Stimulated activated CD8-positive, alpha-beta memory T cell treated with anti-CD3 and anti-CD28 coated beads, Interleukin-4, amount 100 ng/mL, for 1 hour (primary cell): ENCODE data around the gene C5orf46.
"Not testable (repeated sequence)": the region's sequence is repeated elsewhere in the genome, so short reads cannot be mapped to it uniquely, and the experiment has no call there.

Source experiments
- DNase-seq, 2 donors: peaks; one replicate each; pipeline ENCODE4 v3.0.0-alpha.2; 2020; ENCODE audit warnings: low read depth in 2 of 2, low spot score in 1 of 2

C5orf46 gene

DNA sequence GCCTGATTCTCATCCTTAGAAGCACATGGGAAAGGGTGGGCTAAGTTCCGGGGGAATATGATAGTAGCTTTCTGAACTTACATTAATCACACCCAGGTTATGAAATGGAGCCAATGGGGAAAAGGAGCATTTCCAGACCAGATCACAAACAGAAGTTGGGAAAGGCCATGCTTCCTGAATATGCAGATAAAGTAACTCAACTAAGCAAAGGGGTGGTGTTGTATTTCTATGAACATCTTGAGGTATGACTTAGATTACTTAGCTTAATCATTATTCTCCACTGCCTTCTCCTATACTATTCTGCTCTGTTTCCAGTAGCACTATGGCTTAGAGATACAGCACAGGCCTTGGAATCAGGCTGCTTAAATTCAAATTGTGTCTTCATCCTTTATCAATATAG, 10.5 kb downstream of the C5orf46 start:
- no peak for DNase-seq

DNA sequence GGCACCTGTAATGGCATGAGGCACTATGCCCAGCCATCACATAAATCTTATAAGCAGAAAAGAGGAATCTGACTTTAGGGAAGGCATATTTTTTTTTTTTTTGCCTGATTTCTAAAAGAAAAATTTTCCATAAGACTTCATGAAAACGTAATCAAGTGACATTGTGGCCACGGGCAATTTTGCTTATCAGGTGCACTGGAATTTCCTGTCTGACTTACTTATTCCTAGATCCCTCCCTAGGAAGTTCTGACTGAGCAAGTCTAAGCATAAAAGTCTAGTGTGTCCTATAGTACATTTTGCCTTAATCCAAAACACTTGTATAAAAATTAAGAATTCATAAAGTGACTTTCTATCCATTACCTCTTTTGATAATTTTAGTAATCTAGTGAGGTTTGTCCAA, 12.5 kb downstream of the C5orf46 start:
- DNase-seq = no peak

DNA sequence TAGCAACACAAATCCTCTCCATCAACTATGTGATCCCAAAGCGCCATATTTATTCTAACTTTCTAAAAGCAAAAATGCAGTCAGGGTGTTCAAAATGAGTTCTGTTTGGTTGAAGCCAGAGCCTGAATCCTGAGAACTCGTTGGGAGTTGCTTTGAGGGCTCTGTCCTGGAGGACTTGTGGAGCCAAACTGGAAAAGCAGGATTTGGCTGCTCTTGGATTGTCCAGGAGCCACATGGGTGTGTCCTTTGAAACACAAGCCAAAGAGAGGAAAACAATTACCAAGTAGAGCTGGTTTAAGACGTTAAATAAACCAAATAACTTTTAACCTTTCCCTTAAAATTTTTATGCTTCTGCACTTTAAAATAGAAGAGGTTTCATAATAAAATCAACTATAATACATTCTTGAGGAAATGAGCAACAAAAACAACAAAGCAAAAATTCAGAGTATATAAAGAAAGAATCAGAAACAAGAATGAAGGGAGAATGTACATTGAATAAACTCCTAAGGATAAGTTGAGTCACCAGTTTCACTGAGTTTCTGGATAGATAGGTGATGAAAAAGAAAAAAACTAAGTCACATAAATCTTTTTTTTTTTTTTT, 13.5 kb downstream of the C5orf46 start:
- no peak for DNase-seq

DNA sequence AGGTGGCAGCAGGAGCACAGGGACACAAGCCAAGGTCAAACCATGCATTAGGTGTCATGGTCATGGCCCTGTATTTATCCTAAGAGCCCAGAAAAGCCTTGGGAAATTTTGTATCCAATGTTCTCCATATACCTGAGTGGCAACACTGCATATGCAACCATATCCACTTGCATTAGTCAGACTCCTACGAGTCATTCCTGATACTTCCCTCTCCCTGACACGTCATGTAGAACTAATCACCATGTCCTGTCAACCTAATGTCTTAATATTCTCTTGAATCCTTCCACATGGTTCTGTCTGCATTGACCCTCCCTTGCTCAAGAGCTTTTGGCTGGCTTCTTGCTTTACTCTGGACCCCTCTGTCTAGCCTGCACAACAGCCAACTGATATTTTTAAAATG, 18.4 kb downstream of the C5orf46 start:
- no peak for DNase-seq

DNA sequence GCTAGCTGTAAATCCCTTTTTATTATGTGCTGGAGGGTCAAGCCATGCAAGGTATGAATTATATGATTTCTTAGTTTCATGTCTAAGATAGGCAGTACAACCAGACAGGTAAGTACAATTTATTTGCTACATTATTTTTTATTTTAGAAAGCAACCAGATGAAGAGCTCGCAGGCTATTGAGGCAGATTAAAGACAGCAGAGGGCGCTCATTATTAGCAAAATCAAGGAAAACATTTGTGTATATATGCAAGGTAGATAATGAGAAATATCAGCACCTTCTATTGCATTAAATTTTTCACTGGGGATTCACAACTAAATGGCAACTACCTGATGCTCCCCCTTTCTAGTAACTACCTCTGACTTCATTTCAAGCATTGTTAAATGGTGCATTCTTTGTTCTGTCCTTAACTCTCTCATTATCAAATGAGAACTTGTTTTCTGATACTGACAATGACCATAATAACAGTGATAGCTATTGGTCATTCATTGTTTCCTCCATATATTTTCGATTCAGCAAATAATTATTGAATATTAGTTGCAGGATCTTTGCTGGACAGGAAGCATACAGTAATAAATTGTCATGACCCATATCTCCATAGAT, 19.2 kb downstream of the C5orf46 start:
- no peak for DNase-seq

DNA sequence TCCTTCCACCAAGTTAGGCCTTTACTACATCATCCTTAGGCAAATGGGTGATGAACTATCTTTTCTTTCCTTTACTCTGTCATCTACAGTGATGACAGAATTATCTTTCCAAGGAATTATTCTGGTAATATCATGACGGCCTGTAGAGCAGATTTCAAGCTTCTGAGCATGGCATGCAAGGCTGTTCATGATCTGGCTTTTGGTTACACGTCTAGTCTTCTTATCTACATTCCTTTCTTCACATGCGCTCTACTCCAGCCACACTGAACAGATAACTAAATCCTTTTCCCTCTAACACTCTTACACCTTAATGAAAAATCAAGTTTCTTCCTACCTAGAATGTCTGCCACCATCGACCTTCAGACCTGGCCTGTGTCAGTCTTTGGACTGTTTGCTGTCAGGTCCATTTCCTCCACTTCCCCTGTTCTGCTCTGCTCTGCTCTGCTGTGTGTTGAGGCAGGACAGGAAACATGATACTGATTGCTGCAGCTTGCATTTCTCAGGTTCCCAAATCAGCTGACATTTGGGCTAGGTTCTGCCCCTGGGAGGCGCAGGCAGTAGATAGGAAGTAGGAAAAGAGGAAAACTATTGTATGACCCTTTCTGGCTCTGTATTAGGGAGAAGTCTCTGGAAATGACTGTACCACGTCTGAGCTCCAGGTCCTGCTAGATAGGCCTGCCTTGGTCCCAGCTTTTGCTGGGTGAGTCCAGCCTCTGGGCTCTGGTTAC, 23.6 kb downstream of the C5orf46 start:
- no peak for DNase-seq

DNA sequence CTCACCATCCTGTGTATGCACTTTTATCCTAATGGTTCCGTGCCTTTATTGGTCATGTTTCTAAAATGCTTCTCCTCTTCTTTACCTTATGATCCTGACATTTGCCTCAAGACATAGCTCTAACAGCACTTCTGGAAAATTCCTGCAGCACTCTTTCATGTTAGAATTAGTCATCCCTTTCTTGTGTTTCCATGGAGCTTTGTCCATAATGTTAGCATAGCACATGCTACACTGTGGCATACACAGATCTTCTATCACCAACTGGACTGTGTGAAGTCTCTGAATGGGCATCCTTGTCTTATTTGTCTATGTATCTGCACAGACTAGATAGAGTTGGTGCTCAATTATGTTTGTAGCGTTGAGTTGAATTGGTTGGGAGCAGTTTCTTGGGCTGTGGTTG, 25.9 kb downstream of the C5orf46 start:
- DNase-seq = no peak

DNA sequence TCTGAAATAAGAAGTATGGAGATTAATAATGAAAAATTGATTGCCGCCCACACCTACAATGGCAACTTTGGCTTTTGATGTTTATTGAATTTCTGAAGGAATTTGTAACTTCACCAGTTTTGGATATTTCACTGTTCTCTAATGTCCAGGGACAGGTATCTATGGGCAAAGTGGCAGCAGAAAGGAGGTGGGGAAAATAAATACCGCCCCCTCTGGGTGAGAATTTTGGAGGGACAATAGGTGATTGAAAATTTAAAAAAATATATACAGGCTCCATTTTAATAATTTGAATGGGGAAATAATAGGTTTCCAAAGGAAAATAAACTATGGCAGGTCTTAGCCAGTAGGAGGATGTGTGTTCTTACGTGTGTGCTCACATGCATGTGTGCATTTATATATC, 26.6 kb downstream of the C5orf46 start:
- no peak for DNase-seq

DNA sequence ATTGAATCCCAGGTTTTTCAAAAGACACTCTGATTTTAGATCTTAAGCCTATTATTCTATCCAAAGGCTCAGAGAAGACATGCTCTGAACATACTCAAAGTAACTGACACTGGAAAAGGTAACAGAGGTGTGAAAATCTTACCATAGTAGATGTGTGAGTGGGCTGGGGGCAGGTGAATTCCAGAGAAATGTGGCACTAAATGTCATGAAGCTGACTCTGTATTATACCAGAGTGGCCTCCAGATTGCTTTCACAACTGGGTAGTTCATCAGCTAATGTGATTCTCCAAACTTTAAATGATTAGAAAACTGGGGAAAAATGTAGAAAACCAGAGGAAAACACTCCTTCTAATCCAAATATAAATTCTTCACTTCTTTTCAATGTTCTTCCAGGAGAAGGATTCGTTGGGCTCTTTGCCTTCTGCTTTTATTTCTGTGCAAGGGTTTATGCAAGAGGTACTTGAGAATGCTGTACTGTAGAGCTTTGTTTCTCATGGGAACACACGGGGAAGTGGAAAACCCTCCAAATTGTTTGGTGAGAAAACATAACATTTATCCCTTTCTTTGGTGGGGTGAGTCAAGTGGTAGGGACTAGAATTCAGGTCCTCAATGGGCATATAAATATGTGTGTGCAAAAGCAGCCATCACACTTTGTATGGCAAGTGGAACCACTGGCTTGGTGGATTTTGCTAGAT, 28.1 kb downstream of the C5orf46 start, which contains the start of gene SCGB3A2:
TSS of gene SCGB3A2 (plus strand) at position 646 of the 694 bp plus-strand sequence. CDS start 93 bp downstream, outside the sequence.
- DNase-seq = no peak

DNA sequence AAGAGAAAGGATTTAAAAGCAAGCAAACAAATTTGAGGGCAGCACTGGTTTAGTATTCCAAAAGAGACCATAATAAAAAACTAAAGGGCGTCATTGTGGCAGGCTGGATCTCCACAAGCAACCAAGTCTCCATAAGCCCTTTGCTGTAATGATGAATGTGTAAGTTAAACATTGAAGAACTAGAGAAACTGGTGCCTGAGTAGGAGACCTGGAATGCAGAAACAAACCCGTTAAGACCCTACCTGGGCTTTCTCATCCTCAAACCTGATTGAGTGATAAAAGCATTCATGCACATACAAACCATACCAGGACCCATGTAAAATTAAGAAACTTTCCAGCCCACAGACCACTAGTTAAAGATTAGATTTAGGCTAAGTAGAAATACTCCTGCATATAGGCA, 29.7 kb downstream of the C5orf46 start:
- no peak for DNase-seq

DNA sequence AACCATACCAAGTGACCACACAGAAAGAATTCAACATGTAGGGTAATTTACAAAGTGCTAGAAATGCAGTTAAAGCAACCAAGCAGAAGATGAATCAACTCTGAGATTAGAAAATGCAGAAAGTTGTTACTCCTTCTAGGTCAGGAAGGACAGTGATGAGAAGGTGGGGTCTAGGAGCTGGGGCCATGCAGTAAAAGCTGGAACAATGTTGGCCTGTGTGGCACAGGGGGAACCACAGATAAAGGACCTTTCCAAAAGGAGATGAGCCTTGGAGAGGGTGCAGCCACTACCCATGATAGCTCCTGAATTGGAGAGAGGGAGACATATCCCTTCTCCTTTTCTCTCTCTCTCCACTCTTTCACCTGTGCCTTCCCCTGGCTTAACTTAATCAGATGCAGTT, 30.2 kb downstream of the C5orf46 start:
- DNase-seq = no peak

DNA sequence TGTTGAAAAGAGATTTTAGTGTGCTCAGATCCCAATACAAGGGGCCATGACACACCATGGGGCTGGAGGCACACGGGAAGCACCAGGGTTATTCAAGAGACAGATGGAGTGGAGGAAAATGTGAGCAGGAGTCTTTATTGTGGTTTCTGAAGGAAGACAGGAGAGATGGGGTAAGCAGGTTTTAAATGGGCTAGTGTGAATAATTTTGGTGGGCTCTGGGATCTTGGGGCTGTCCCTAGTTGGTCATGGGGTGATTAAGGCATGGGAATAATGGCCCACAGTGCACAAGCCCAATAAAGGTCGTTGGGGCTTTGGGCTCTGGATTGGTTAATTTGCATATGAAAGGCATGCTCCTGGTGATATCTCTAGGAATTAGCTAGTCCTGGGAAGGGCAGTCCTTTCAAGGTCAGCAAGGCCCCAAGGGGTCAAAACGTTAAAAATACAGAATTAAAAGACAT, 31.4 kb downstream of the C5orf46 start:
- DNase-seq = no peak

DNA sequence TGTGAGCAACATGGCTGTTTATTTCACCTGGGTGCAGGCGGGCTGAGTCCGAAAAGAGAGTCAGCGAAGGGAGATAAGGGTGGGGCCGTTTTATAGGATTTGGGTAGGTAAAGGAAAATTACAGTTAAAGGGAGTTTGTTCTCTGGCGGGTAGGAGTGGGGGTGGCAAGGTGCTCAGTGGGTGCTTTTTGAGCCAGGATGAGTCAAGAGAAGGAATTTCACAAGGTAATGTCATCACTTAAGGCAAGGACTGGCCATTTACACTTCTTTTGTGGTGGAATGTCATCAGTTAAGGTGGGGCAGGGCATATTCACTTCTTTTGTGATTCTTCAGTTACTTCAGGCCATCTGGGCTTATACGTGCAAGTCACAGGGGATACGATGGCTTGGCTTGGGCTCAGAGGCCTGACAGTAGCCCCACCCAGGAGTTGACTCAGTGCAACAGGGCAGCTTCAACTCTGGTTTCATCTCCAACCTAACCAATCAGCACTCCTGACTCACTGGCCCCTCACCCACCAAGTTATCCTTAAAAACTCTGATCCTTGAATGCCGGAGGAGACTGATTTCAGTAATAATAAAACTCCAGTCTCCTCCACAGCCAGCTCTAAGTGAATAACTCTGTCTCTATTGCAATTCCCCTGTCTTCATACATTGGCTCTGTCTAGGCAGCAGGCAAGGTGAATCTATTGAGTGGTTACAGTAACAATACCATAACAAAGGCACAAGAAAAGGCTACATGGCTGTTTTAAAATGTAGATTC, 32.0 kb downstream of the C5orf46 start:
- not testable (repeated sequence) for DNase-seq

DNA sequence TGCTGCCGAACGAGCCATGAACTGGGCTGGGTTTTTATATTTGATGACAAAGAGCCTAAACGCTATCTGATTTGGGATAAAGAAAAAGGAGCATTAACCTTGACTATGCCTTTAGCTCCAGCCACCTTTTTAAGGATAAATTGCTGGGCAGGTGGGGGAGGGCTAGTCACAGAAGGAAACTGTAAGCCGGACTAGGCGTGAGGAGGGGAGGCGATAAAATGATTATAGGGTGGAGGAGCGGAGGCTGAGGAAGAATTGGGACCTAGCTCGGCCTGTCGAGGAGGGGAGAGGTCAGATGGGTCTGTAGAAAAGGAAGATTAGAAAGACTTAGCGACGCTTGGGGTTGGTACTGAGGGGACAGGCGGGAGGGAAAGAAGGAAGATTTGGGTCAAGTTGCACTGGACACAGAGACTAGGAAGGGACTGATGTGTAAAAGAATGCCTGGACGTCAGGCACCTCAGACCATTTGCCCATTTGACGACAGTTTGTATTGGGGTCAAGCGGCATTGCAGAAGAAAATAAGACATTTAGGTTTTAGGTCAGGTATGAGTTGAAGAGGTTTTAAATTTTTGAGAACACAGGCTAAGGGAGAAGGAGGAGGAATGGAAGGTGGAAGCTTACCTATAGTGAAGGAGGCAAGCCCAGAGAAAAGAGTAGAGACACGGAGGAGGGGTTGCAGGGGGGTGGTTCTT, 33.4 kb downstream of the C5orf46 start:
- not testable (repeated sequence) for DNase-seq

DNA sequence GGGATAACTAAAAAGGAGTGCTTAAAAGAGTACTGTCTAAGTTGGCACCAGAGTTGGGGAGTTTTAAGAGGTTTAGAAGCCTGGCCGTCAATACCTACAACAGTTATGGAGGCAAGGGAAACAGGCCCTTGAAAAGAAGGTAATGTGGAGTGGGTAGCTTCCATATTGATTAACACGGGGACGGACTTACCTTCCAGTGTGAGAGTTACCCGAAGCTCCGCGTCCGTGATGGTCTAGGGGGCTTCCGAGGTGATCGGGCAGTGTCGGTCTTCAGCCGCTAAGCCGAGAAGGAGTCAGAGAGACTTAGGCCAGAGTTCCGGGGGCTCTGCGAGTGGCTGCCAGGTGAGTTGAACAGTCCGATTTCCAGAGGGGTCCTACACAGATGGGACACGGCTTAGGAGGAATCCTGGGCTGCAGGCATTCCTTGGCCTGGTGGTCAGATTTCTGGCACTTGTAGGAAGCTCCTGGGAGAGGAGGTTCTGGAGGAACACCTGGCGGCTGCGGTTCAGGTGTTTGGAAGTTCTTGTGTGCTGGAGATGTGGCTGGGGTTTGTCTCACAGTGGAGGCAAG, 34.3 kb downstream of the C5orf46 start:
- DNase-seq = not testable (repeated sequence)

DNA sequence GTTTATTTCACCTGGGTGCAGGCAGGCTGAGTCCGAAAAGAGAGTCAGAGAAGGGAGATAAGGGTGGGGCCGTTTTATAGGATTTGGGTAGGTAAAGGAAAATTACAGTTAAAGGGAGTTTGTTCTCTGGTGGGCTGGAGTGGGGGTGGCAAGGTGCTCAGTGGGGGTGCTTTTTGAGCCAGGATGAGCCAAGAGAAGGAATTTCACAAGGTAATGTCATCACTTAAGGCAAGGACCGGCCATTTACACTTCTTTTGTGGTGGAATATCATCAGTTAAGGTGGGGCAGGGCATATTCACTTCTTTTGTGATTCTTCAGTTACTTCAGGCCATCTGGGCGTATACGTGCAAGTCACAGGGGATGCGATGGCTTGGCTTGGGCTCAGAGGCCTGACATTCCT, 36.4 kb downstream of the C5orf46 start:
- DNase-seq = not testable (repeated sequence)

DNA sequence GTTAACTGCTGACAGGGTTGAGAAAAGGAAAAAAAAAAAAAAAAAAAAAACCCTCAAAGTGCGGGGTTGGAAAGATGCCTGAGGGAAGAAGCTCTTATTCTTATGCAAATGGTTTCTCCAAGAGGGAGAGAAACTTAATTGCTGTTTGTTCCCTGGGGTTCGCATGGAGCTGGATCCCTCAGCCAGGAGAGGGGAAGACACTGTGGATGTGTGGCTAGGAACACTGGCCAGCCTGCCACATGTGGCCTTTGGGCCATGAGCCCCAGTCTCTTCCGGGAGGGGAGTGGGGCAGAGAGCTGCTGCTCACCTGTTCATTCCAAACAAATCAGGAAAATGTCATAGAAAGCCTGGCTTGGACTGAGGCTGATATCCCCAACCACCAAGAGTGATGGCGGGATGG, 37.2 kb downstream of the C5orf46 start:
- no peak for DNase-seq

DNA sequence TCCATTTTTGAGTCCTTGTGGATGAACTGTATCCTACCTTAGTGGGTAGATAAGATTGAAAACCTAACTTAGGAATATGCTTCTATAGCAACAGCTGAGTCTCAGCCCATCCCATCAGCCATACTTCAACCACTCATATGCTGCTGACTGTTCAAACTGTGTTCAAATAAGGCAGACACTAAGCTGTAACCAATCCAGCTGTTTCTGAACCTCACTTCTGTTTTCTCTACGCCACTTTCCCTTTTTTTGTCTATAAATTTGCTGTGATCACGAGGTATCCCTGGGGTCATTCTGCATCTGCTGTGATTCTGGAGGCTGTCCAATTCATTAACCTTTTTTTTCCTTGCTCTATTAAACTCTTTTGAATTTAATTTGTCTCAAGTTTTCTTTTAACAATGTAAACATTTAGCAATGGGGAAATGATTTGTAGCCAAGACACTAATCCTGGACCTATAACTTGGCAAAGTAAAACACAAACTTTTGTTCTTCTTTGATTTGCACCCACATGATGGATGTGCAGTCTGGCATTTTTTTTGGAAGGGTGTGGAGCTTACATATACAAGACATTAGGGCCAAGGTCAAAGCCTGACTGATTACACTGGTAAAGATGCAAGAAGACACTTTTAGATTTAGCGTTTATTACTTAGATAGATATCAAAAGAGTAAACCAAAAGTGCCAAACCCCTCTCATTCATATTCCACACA, 42.7 kb downstream of the C5orf46 start:
- no peak for DNase-seq

DNA sequence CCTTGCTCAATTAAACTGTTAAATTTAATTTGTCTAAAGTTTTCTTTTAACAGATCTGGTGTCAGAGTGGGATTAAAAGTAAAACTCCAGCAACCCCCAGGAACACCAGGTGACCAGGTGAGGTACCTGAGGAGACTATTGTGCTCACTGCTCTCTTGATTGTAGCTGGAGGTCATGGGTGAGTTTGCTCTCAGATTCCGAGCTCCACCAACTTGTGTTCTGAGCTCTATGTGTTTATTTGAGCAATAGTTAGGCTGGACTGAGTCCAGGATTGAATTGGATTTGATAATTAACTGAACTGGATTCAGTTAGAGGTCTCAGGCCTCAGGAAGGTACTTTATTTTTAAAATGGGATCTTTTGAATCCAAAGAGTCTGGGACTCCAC, 45.7 kb downstream of the C5orf46 start:
- no peak for DNase-seq
